HEK293 (cell line): Measurements from ENCODE around the gene RGL3.

Source experiments
- BCL11A ChIP-seq: fragments of 450-650 bp; formaldehyde crosslinking; IDR thresholded peaks from 2 replicates; pipeline ENCODE4 v1.5.1; 2016; ENCODE audit warnings: low read depth, missing biosample characterization, missing genetic modification characterization
- GLIS1 ChIP-seq: fragments of 450-650 bp; formaldehyde crosslinking; IDR thresholded peaks from 2 replicates; pipeline ENCODE4 v1.5.1; 2016; ENCODE audit warnings: missing biosample characterization, missing genetic modification characterization
- KLF17 ChIP-seq: fragments of 450-650 bp; formaldehyde crosslinking; IDR thresholded peaks from 2 replicates; pipeline ENCODE4 v1.5.1; 2016; ENCODE audit warnings: missing biosample characterization, missing genetic modification characterization
- KLF9 ChIP-seq: fragments of 450-650 bp; formaldehyde crosslinking; IDR thresholded peaks from 2 replicates; pipeline ENCODE4 v1.5.1; 2016; ENCODE audit warnings: missing biosample characterization, missing genetic modification characterization, low read depth
- PATZ1 ChIP-seq: fragments of 450-650 bp; formaldehyde crosslinking; IDR thresholded peaks from 2 replicates; pipeline ENCODE4 v1.5.1; 2016; ENCODE audit warnings: missing biosample characterization, missing genetic modification characterization
- RBAK ChIP-seq: fragments of 450-650 bp; formaldehyde crosslinking; IDR thresholded peaks from 2 replicates; pipeline ENCODE4 v1.5.1; 2016; ENCODE audit warnings: missing biosample characterization, missing genetic modification characterization
- REPIN1 ChIP-seq: fragments of 450-650 bp; formaldehyde crosslinking; IDR thresholded peaks from 2 replicates; pipeline ENCODE4 v1.5.1; 2017; ENCODE audit warnings: missing biosample characterization, missing genetic modification characterization, low read depth
- SP2 ChIP-seq: fragments of 450-650 bp; formaldehyde crosslinking; IDR thresholded peaks from 2 replicates; pipeline ENCODE4 v1.5.1; 2016; ENCODE audit warnings: missing biosample characterization, missing genetic modification characterization
- SP7 ChIP-seq: fragments of 450-650 bp; formaldehyde crosslinking; IDR thresholded peaks from 2 replicates; pipeline ENCODE4 v1.5.1; 2016; ENCODE audit warnings: missing biosample characterization, missing genetic modification characterization
- TRIM28 ChIP-seq: IDR thresholded peaks from 2 replicates; pipeline ENCODE4 v1.6.1; 2011; ENCODE audit warnings: low read length, control low read depth, borderline replicate concordance
- WT1 ChIP-seq: fragments of 450-650 bp; formaldehyde crosslinking; IDR thresholded peaks from 2 replicates; pipeline ENCODE4 v1.5.1; 2016; ENCODE audit warnings: missing biosample characterization, missing genetic modification characterization
- ZBTB11 ChIP-seq: fragments of 450-650 bp; formaldehyde crosslinking; conservative IDR thresholded peaks from 2 replicates; pipeline ENCODE4 v1.5.1; 2016; ENCODE audit warnings: low read depth, missing biosample characterization, missing genetic modification characterization
- ZBTB20 ChIP-seq: fragments of 450-650 bp; formaldehyde crosslinking; IDR thresholded peaks from 2 replicates; pipeline ENCODE4 v1.5.1; 2016; ENCODE audit warnings: missing biosample characterization, missing genetic modification characterization
- ZBTB26 ChIP-seq: fragments of 450-650 bp; formaldehyde crosslinking; optimal IDR thresholded peaks from 2 replicates; pipeline ENCODE3; 2016; ENCODE audit warnings: missing biosample characterization, mild to moderate bottlenecking, missing genetic modification characterization
- ZBTB48 ChIP-seq: fragments of 450-650 bp; formaldehyde crosslinking; IDR thresholded peaks from 2 replicates; pipeline ENCODE4 v1.5.1; 2016; ENCODE audit warnings: missing biosample characterization, missing genetic modification characterization
- ZEB2 ChIP-seq: fragments of 450-650 bp; formaldehyde crosslinking; IDR thresholded peaks from 2 replicates; pipeline ENCODE4 v1.5.1; 2016; ENCODE audit warnings: missing biosample characterization, missing genetic modification characterization
- ZFHX2 ChIP-seq: fragments of 450-650 bp; formaldehyde crosslinking; conservative IDR thresholded peaks from 2 replicates; pipeline ENCODE4 v1.5.1; 2016; ENCODE audit warnings: missing biosample characterization, missing genetic modification characterization
- ZFP37 ChIP-seq: fragments of 450-650 bp; formaldehyde crosslinking; IDR thresholded peaks from 2 replicates; pipeline ENCODE4 v1.5.1; 2016; ENCODE audit warnings: missing biosample characterization, missing genetic modification characterization
- ZFP69B ChIP-seq: fragments of 450-650 bp; formaldehyde crosslinking; IDR thresholded peaks from 2 replicates; pipeline ENCODE4 v1.5.1; 2016; ENCODE audit warnings: missing biosample characterization, missing genetic modification characterization
- ZIC2 ChIP-seq: fragments of 450-650 bp; formaldehyde crosslinking; IDR thresholded peaks from 2 replicates; pipeline ENCODE4 v1.5.1; 2016; ENCODE audit warnings: missing biosample characterization, missing genetic modification characterization
- ZNF2 ChIP-seq: fragments of 450-650 bp; formaldehyde crosslinking; IDR thresholded peaks from 2 replicates; pipeline ENCODE4 v1.5.1; 2016; ENCODE audit warnings: missing biosample characterization, missing genetic modification characterization
- ZNF223 ChIP-seq: fragments of 450-650 bp; formaldehyde crosslinking; IDR thresholded peaks from 2 replicates; pipeline ENCODE4 v1.5.1; 2016; ENCODE audit warnings: missing biosample characterization, missing genetic modification characterization
- ZNF366 ChIP-seq: fragments of 450-650 bp; formaldehyde crosslinking; conservative IDR thresholded peaks from 2 replicates; pipeline ENCODE4 v1.5.1; 2016; ENCODE audit warnings: missing biosample characterization, missing genetic modification characterization
- ZNF560 ChIP-seq: fragments of 450-650 bp; formaldehyde crosslinking; IDR thresholded peaks from 2 replicates; pipeline ENCODE4 v1.5.1; 2017; ENCODE audit warnings: missing biosample characterization, missing genetic modification characterization, borderline replicate concordance
- ZNF561 ChIP-seq: fragments of 450-650 bp; IDR thresholded peaks from 2 replicates; pipeline ENCODE4 v1.5.1; 2018; ENCODE audit warnings: missing biosample characterization, missing genetic modification characterization, borderline replicate concordance
- ZNF629 ChIP-seq: fragments of 450-650 bp; formaldehyde crosslinking; IDR thresholded peaks from 2 replicates; pipeline ENCODE4 v1.5.1; 2017; ENCODE audit warnings: missing biosample characterization, missing genetic modification characterization
- ZNF660 ChIP-seq: fragments of 450-650 bp; IDR thresholded peaks from 2 replicates; pipeline ENCODE4 v1.5.1; 2018; ENCODE audit warnings: missing biosample characterization, mild to moderate bottlenecking, missing genetic modification characterization
- ZNF692 ChIP-seq: fragments of 450-650 bp; formaldehyde crosslinking; IDR thresholded peaks from 2 replicates; pipeline ENCODE4 v1.5.1; 2016; ENCODE audit warnings: missing biosample characterization, missing genetic modification characterization
- ZSCAN23 ChIP-seq: fragments of 450-650 bp; formaldehyde crosslinking; IDR thresholded peaks from 2 replicates; pipeline ENCODE4 v1.5.1; 2016; ENCODE audit warnings: missing biosample characterization, missing genetic modification characterization
- ZXDB ChIP-seq: fragments of 450-650 bp; formaldehyde crosslinking; IDR thresholded peaks from 2 replicates; pipeline ENCODE4 v1.5.1; 2016; ENCODE audit warnings: missing biosample characterization, missing genetic modification characterization

The RGL3 gene

GRCh38 chr19:11420429-11421370, 1.6 kb upstream of the RGL3 start (continued):
- TF ChIP-seq SP7 (tag by site-specific recombination), result peak; percentile 22; the same call in 1 of the 2 replicates
- 0 out of 2 replicates have a peak, but pooled peaks have one; percentile 25 for TF ChIP-seq TRIM28
- TF ChIP-seq ZFP69B (tag by site-specific recombination), result peak; percentile 42; the same call in 1 of the 2 replicates
- TF ChIP-seq WT1 (tag by site-specific recombination), result peak; percentile 54
- TF ChIP-seq ZNF692, result peak; percentile 49; the same call in 1 of the 2 replicates
- peak; percentile 50; the same call in 1 of the 2 replicates for TF ChIP-seq KLF17 (tag by site-specific recombination)
- TF ChIP-seq ZBTB48 (tag by site-specific recombination), result peak; percentile 65; the same call in 1 of the 2 replicates
- TF ChIP-seq ZNF2 (tag by site-specific recombination), result no peak
- TF ChIP-seq ZFP37 (tag by site-specific recombination), result no peak
- peak; percentile 50 for TF ChIP-seq PATZ1
- TF ChIP-seq ZNF561 (tag by site-specific recombination), result 0 out of 2 replicates have a peak, but pooled peaks have one; percentile 20
- peak; percentile 62; the same call in 1 of the 2 replicates for TF ChIP-seq GLIS1 (tag by site-specific recombination)
- TF ChIP-seq KLF9 (tag by site-specific recombination), result peak; percentile 45; the same call in 1 of the 2 replicates
- TF ChIP-seq ZNF366, result peak; percentile 21; the same call in 1 of the 2 replicates
- TF ChIP-seq ZBTB11 (tag by site-specific recombination), result peak; percentile 19; the same call in 1 of the 2 replicates
- no peak for TF ChIP-seq ZBTB26 (tag by site-specific recombination)
- TF ChIP-seq ZBTB20, result peak; percentile 23; the same call in 1 of the 2 replicates
- no peak for TF ChIP-seq ZNF223 (tag by site-specific recombination)
- peak; percentile 48; the same call in 1 of the 2 replicates for TF ChIP-seq ZNF629 (tag by site-specific recombination)
- TF ChIP-seq ZNF660 (tag by site-specific recombination), result no peak
- no peak for TF ChIP-seq REPIN1 (tag by site-specific recombination)
- TF ChIP-seq ZXDB (tag by site-specific recombination), result 0 out of 2 replicates have a peak, but pooled peaks have one; percentile 12
- 0 out of 2 replicates have a peak, but pooled peaks have one; percentile 30 for TF ChIP-seq ZEB2 (tag by site-specific recombination)
- 0 out of 2 replicates have a peak, but pooled peaks have one; percentile 17 for TF ChIP-seq ZIC2 (tag by site-specific recombination)
- no peak for TF ChIP-seq RBAK (tag by site-specific recombination)
- no peak for TF ChIP-seq ZSCAN23 (tag by site-specific recombination)
- TF ChIP-seq BCL11A (tag by site-specific recombination), result no peak
- TF ChIP-seq SP2, result peak; percentile 37; the same call in 1 of the 2 replicates
- 0 out of 2 replicates have a peak, but pooled peaks have one; percentile 14 for TF ChIP-seq ZFHX2 (tag by site-specific recombination)
- TF ChIP-seq ZNF560 (tag by site-specific recombination), result 0 out of 2 replicates have a peak, but pooled peaks have one; percentile 43
